Esophagus squamous epithelium (tissue), 5 donors: ENCODE results near the gene DIPK2A. TPM values are rescaled to one million over a fixed set of nuclear protein-coding genes. Genes with fewer than 3 reads are reported as not detected.

Experiments
- DNase-seq: peaks from one replicate; lab custom pipeline; 2025; lab: John Stamatoyannopoulos, UW
- H3K27ac ChIP-seq, 4 donors: fragments of 200-600 bp; sonication (generic); one replicate each; pipeline ENCODE4 v1.5.1; 2016 to 2019; ENCODE audit warnings: mild to moderate bottlenecking in 1 of 4
- H3K27me3 ChIP-seq, 4 donors: fragments of 200-600 bp; sonication (generic); 1 replicate in 3 of 4; 2 replicates in 1 of 4; pipeline versions ENCODE4 v1.5.1 to v1.6.0; 2017 to 2021; ENCODE audit warnings: antibody characterized with exemption in 1 of 4
- H3K36me3 ChIP-seq, 3 donors: fragments of 200-600 bp; sonication (generic); one replicate each; pipeline ENCODE4 v1.5.1; 2016 to 2019
- H3K4me1 ChIP-seq, 3 donors: fragments of 200-600 bp; sonication (generic); one replicate each; pipeline ENCODE4 v1.5.1; 2017 to 2019
- H3K4me3 ChIP-seq, 4 donors: fragments of 200-600 bp; sonication (generic); 1 replicate in 3 of 4; 2 replicates in 1 of 4; pipeline ENCODE4 v1.5.1; 2016 to 2019; ENCODE audit warnings: mild to moderate bottlenecking in 2 of 4, moderate library complexity in 1 of 4
- H3K9me3 ChIP-seq, 3 donors: fragments of 200-600 bp; sonication (generic); one replicate each; pipeline ENCODE4 v1.5.1; 2016 to 2019
- POLR2A ChIP-seq, 4 donors: fragments of 450-650 bp; IDR thresholded peaks; one replicate each; pipeline ENCODE4 v1.6.1; 2017; ENCODE audit warnings: antibody characterized with exemption in 4 of 4, mild to moderate bottlenecking in 4 of 4, moderate library complexity in 3 of 4
- WGBS, 2 donors: methylation state at CpG; one replicate each; pipeline ENCODE4 v1.1.5; 2018; 5-methylcytosine and 5-hydroxymethylcytosine counted together
- intact Hi-C: fragments of 100-400 bp; cut with DNase I; formaldehyde crosslinking; loops from one replicate; pipeline ENCODE4 v1.15.0; 2022
- total RNA-seq, 4 donors: library from RNA; depleted of rRNA; stranded (reverse); fragments of >200 nt; gene quantifications; one replicate each; pipeline ENCODE4 v1.1.0, GENCODE V29; 2016
- TF ChIP-seq, protein P1 (sequence below), 6 experiments: fragments of 450-650 bp in 4 of 6; fragments of 200-600 bp in 2 of 6; sonication (generic) in 2 of 6; IDR thresholded peaks; one replicate each; pipeline ENCODE4 v1.5.1; 2016 to 2019; ENCODE audit warnings: antibody characterized with exemption in 6 of 6, mild to moderate bottlenecking in 4 of 6, moderate library complexity in 4 of 6
- donor health status: DM: yes; HTN: yes; CAD: no.

DIPK2A gene, protein sequence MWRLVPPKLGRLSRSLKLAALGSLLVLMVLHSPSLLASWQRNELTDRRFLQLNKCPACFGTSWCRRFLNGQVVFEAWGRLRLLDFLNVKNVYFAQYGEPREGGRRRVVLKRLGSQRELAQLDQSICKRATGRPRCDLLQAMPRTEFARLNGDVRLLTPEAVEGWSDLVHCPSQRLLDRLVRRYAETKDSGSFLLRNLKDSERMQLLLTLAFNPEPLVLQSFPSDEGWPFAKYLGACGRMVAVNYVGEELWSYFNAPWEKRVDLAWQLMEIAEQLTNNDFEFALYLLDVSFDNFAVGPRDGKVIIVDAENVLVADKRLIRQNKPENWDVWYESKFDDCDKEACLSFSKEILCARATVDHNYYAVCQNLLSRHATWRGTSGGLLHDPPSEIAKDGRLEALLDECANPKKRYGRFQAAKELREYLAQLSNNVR
- 10 to 100 TPM; 31.7 to 40.1 (median 36.1) TPM for total RNA-seq

DNA sequence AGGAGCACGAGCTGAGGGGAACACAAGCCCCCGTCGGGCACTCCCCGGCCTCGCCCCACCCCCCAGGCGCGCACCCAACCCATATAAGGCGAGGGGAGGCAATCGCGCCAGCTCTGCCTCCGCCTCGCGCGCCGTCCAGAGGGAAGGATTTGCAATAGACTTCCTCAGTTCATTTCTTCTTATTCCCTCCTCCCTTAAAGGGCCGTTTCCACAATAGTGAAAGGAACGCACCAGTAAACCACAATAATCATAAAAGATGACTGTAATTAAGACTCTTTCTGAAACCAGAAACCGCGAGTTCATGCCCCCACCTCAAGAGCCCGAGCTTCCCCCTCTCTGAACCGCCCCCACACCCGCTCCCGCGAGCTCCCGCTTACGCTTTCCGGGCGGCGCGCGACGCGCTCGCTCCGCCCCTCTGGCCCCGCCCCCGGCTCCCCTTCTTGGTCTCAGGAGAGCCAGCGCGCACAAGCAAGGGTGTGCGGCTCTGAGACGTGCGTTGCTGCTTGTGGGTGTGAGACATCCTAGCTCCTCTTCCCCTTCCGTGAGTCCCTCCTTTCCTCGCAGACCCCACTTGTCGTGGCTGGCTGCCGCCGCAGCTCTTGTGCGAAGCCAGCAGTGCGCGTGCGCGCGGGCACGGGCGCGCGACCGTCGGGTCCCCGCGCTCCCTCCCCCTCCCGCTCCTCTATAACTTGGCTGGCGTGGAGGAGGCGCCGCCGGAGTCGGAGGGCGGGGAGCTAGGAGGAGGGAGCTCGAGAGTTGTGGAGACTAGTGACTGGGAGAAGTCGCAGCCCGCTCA, at the start of gene DIPK2A:
Gene DIPK2A, plus strand, starts transcription at position 465 of the 796 bp plus-strand sequence. CDS start 510 bp downstream, outside the sequence.
- DNase-seq, result peak; percentile 91
- Histone ChIP-seq H3K9me3 (no peaks in the 10 kb centered on the region), H3K36me3 (no peaks in the 10 kb centered on the region), H3K27ac (peak within 1 kb of the TSS; percentile 98 to 99 (median 98)), H3K4me3 (peak within 1 kb of the TSS; percentile 68 to 100 (median 90)), H3K27me3 (no peaks in the 10 kb centered on the region), H3K4me1 (peaks cover 7 to 38% (median 10%) of the 10 kb centered on the region in 3 donors)
- TF ChIP-seq POLR2A (IDR thresholded peaks at IDR 0.05), result peak in 3 of 4 donors; percentile 96 to 98 (median 97)
- TF ChIP-seq, protein P1, sequence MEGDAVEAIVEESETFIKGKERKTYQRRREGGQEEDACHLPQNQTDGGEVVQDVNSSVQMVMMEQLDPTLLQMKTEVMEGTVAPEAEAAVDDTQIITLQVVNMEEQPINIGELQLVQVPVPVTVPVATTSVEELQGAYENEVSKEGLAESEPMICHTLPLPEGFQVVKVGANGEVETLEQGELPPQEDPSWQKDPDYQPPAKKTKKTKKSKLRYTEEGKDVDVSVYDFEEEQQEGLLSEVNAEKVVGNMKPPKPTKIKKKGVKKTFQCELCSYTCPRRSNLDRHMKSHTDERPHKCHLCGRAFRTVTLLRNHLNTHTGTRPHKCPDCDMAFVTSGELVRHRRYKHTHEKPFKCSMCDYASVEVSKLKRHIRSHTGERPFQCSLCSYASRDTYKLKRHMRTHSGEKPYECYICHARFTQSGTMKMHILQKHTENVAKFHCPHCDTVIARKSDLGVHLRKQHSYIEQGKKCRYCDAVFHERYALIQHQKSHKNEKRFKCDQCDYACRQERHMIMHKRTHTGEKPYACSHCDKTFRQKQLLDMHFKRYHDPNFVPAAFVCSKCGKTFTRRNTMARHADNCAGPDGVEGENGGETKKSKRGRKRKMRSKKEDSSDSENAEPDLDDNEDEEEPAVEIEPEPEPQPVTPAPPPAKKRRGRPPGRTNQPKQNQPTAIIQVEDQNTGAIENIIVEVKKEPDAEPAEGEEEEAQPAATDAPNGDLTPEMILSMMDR (IDR thresholded peaks at IDR 0.05), result peak in 1 of 6 experiments; percentile 5
- intact Hi-C loops, result no loop called here
- 0 to 1% methylated on average over 22 to 28 of the region's 71 CpGs for WGBS, 2 donors

GRCh38 chr3:143924522-143925285, 46.9 kb upstream of the DIPK2A start:
- TF ChIP-seq, protein P1 (IDR thresholded peaks at IDR 0.05), result no peak
- no peak for TF ChIP-seq POLR2A (IDR thresholded peaks at IDR 0.05)
- 81 to 85% methylated on average over 9 of the region's 9 CpGs for WGBS, 2 donors
- Histone ChIP-seq H3K27ac (no peak overlapping the region), H3K9me3 (no peaks in the 10 kb centered on the region), H3K36me3 (no peaks in the 10 kb centered on the region), H3K4me1 (peaks cover 0 to 5% (median 0%) of the 10 kb centered on the region in 3 donors), H3K27me3 (no peaks in the 10 kb centered on the region), H3K4me3 (no peak overlapping the region)
- DNase-seq, result no peak
- intact Hi-C loops, result no loop called here

- no peak overlapping the region for H3K4me3 ChIP-seq
- H3K4me1 ChIP-seq, result no peaks in the 10 kb centered on the region
- H3K36me3 ChIP-seq, result no peaks in the 10 kb centered on the region
- TF ChIP-seq, protein P1 (IDR thresholded peaks at IDR 0.05), result no peak
- no peak for TF ChIP-seq POLR2A (IDR thresholded peaks at IDR 0.05)
- no peaks in the 10 kb centered on the region for H3K9me3 ChIP-seq
- no peaks in the 10 kb centered on the region for H3K27me3 ChIP-seq
- 68 to 100% methylated on average over 1 of the region's 1 CpG for WGBS, 2 donors
- no peak for DNase-seq
- no peak overlapping the region for H3K27ac ChIP-seq
- intact Hi-C loops, result no loop called here
Observed at GRCh38 chr3:143928056-143928455, 43.6 kb upstream of the DIPK2A start.

GRCh38 chr3:143928541-143929255, 42.9 kb upstream of the DIPK2A start:
- Histone ChIP-seq H3K27me3 (no peaks in the 10 kb centered on the region), H3K36me3 (no peaks in the 10 kb centered on the region), H3K27ac (no peak overlapping the region), H3K4me1 (no peaks in the 10 kb centered on the region), H3K4me3 (no peak overlapping the region), H3K9me3 (no peaks in the 10 kb centered on the region)
- intact Hi-C loops, result no loop called here
- no peak for TF ChIP-seq POLR2A (IDR thresholded peaks at IDR 0.05)
- TF ChIP-seq, protein P1 (IDR thresholded peaks at IDR 0.05), result no peak
- no peak for DNase-seq
- 48 to 63% methylated on average over 3 of the region's 3 CpGs for WGBS, 2 donors
